ENCODE data around the gene RBCK1. TPM values are rescaled to one million over a fixed set of nuclear protein-coding genes. Genes with fewer than 3 reads are reported as not detected.
A peak's percentile ranks its signal among the peaks of the same experiment; 100 is the strongest.
"Not testable (repeated sequence)": the region's sequence is repeated elsewhere in the genome, so short reads cannot be mapped to it uniquely, and the experiment has no call there.

RBCK1 gene
- total and polyA plus RNA-seq, 4 donors = 52.8 to 118 (median 67.0) TPM

DNA sequence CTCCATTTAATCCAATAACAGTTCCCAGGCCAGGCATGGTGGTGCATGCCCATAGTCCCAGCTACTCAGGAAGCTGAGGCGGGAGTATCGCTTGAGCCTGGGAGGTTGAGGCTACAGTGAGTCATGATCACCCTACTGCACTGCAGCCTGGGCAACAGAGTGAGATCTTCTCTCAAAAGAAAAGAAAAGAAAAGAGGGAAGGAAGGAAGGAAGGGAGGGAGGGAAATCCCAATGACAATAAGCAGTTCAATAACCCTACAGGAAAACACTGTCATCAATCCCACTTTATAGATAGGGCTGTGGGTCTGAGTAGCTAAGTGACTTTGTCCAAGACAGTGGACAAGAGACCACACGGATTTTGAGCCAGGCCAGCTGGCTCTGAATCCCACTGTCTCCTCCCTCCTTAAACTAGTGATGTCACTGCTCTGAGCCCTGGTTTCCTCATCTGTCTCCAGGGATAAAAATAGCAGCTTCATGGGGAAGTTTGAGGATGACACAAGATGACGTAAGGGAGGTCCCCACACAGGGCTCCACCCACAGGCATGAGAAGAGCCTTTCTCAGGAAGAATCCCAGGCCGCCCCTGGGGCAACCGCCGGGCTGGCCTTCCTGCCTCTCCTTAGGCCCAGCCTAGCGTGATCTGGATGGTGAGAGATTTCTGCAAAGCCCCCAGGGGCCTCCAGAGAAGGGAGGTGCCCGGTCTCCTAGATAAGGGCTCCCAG, 34.8 kb upstream of the RBCK1 start:
- Histone ChIP-seq H3K9me3 (ENCODE audit: control insufficient read depth, low read length) (no peaks in the 10 kb centered on the region), H3K27me3 (ENCODE audit: control insufficient read depth in 1 of 2, insufficient read depth in 2 of 2, low read length in 1 of 2) (no peaks in the 10 kb centered on the region), H3K4me1 (ENCODE audit: control insufficient read depth in 1 of 2, insufficient read depth in 2 of 2, low read length in 2 of 2) (no peaks in the 10 kb centered on the region), H3K4me3 (ENCODE audit: low read length in 2 of 2) (no peak overlapping the region), H3K36me3 (ENCODE audit: control insufficient read depth in 1 of 2, insufficient read depth in 2 of 2, low read length in 1 of 2) (no peaks in the 10 kb centered on the region), H3K27ac (ENCODE audit: low read depth in 1 of 2, low read length in 2 of 2) (no peak overlapping the region)
- ATAC-seq (ENCODE audit: low FRiP score) = no peak
- intact Hi-C loops (cut with DNase I) = no loop called here
- 79 to 80% methylated on average over 9 of the region's 9 CpGs for WGBS, 2 donors
- peak in 1 of 2 donors; percentile 72 for DNase-seq

DNA sequence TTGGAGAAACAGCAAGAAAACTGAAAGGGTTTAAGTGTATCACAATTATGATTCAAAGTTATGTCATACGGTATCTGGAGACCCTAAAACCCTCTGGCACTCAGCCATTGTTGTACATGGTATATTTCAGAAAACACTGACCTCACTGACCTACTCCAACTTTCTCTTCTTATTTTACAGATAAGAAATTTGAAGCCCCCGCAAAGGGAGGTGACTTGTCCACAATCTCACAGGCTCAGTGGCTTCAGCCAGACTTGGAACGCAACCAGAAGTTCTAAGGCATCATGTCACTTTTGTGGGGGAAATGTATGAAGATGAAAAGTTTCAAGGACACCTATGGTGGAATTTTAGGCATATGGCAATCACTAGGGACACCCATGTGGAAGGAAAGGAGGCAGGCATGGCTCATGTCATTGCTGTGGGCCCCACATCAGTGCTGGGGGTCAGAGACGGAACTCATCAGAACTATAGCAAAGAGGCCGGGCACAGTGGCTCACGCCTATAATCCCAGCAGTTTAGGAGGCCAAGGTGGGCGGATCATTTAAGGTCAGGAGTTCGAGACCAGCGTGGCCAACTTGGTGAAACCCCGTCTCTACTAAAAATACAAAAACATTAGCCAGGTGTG, 32.7 kb upstream of the RBCK1 start:
- no peak overlapping the region for H3K27ac ChIP-seq (ENCODE audit: low read depth in 1 of 2, low read length in 2 of 2)
- intact Hi-C loops (cut with DNase I) = no loop called here
- DNase-seq = no peak
- H3K9me3 ChIP-seq (ENCODE audit: control insufficient read depth, low read length) = no peaks in the 10 kb centered on the region
- no peak overlapping the region for H3K4me3 ChIP-seq (ENCODE audit: low read length in 2 of 2)
- no peaks in the 10 kb centered on the region for H3K4me1 ChIP-seq (ENCODE audit: control insufficient read depth in 1 of 2, insufficient read depth in 2 of 2, low read length in 2 of 2)
- H3K27me3 ChIP-seq (ENCODE audit: control insufficient read depth in 1 of 2, insufficient read depth in 2 of 2, low read length in 1 of 2) = no peaks in the 10 kb centered on the region
- no peaks in the 10 kb centered on the region for H3K36me3 ChIP-seq (ENCODE audit: control insufficient read depth in 1 of 2, insufficient read depth in 2 of 2, low read length in 1 of 2)
- WGBS, 2 donors = 81 to 85% methylated on average over 10 of the region's 10 CpGs
- ATAC-seq (ENCODE audit: low FRiP score) = no peak

DNA sequence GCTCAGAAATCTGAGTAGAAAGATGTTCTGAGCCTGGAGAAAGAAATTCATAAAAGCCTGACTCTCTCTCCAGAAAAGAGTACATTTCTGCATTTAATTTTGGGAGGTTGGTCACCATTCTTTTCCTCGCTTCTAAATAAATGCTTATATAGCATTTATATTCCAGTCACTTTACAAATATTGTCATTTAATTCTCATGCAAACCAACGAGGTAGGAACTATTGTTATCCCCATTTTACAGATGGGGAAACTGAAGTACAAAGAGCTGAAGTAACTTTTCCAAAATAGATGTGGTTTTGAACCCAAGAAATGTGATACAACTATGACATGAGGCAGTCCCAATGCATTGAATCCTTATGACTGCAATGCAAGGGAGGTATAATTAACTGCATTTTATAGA, 32.0 kb upstream of the RBCK1 start:
- Histone ChIP-seq H3K36me3 (ENCODE audit: control insufficient read depth in 1 of 2, insufficient read depth in 2 of 2, low read length in 1 of 2) (no peaks in the 10 kb centered on the region), H3K27me3 (ENCODE audit: control insufficient read depth in 1 of 2, insufficient read depth in 2 of 2, low read length in 1 of 2) (no peaks in the 10 kb centered on the region), H3K4me1 (ENCODE audit: control insufficient read depth in 1 of 2, insufficient read depth in 2 of 2, low read length in 2 of 2) (no peaks in the 10 kb centered on the region), H3K4me3 (ENCODE audit: low read length in 2 of 2) (no peak overlapping the region), H3K27ac (ENCODE audit: low read depth in 1 of 2, low read length in 2 of 2) (no peak overlapping the region), H3K9me3 (ENCODE audit: control insufficient read depth, low read length) (no peaks in the 10 kb centered on the region)
- intact Hi-C loops (cut with DNase I) = no loop called here
- ATAC-seq (ENCODE audit: low FRiP score) (no peak), DNase-seq (no peak)
- WGBS, 2 donors = 21 to 36% methylated on average over 2 of the region's 2 CpGs

GRCh38 chr20:376750-377149, 31.3 kb upstream of the RBCK1 start:
- no peaks in the 10 kb centered on the region for H3K9me3 ChIP-seq (ENCODE audit: control insufficient read depth, low read length)
- no peak overlapping the region for H3K27ac ChIP-seq (ENCODE audit: low read depth in 1 of 2, low read length in 2 of 2)
- no peaks in the 10 kb centered on the region for H3K4me1 ChIP-seq (ENCODE audit: control insufficient read depth in 1 of 2, insufficient read depth in 2 of 2, low read length in 2 of 2)
- 71 to 89% methylated on average over 2 of the region's 2 CpGs for WGBS, 2 donors
- H3K4me3 ChIP-seq (ENCODE audit: low read length in 2 of 2) = no peak overlapping the region
- intact Hi-C loops (cut with DNase I) = no loop called here
- ATAC-seq (ENCODE audit: low FRiP score) (no peak), DNase-seq (no peak)
- H3K36me3 ChIP-seq (ENCODE audit: control insufficient read depth in 1 of 2, insufficient read depth in 2 of 2, low read length in 1 of 2) = no peaks in the 10 kb centered on the region
- no peaks in the 10 kb centered on the region for H3K27me3 ChIP-seq (ENCODE audit: control insufficient read depth in 1 of 2, insufficient read depth in 2 of 2, low read length in 1 of 2)

DNA sequence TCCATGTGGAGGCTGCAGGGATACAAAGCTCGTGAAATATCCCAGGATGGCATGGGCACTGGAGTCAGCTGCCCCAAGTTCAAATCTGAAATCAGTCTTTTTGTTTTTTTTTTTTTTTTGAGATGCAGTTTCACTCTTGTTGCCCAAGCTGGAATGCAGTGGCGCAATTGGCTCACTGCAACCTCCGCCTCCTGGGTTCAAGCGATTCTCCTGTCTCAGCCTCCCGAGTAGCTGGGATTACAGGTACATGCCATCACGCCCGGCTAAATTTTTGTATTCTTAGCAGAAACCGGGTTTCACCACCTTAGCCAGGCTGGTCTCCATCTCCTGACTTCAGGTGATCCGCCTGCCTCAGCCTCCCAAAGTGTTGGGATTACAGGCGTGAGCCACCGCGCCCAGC, 30.5 kb upstream of the RBCK1 start:
- H3K4me3 ChIP-seq (ENCODE audit: low read length in 2 of 2); H3K27ac ChIP-seq (ENCODE audit: low read depth in 1 of 2, low read length in 2 of 2); ATAC-seq (ENCODE audit: low FRiP score); DNase-seq; intact Hi-C loops (cut with DNase I); H3K4me1 ChIP-seq (ENCODE audit: control insufficient read depth in 1 of 2, insufficient read depth in 2 of 2, low read length in 2 of 2); H3K27me3 ChIP-seq (ENCODE audit: control insufficient read depth in 1 of 2, insufficient read depth in 2 of 2, low read length in 1 of 2); H3K9me3 ChIP-seq (ENCODE audit: control insufficient read depth, low read length); H3K36me3 ChIP-seq (ENCODE audit: control insufficient read depth in 1 of 2, insufficient read depth in 2 of 2, low read length in 1 of 2): not testable (repeated sequence)
- 86 to 93% methylated on average over 12 of the region's 12 CpGs for WGBS, 2 donors

DNA sequence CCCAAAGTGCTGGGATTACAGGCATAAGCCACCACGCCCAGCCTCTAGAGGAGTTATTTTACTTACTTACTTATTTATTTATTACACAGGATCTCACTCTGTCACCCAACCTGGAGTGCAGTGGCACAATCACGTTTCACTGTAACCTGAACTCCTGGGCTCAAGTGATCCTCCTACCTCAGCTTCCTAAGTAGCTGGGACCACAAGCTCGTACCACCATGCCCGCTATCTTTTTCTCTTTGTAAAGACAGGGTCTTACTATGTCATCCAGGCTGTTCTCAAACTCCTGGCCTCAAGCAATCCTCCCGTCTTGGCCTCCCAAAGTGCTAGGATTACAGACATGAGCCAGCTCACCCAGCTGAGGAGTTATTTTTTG, 29.1 kb upstream of the RBCK1 start:
- no peaks in the 10 kb centered on the region for H3K27me3 ChIP-seq (ENCODE audit: control insufficient read depth in 1 of 2, insufficient read depth in 2 of 2, low read length in 1 of 2)
- H3K4me1 ChIP-seq (ENCODE audit: control insufficient read depth in 1 of 2, insufficient read depth in 2 of 2, low read length in 2 of 2) = no peaks in the 10 kb centered on the region
- H3K9me3 ChIP-seq (ENCODE audit: control insufficient read depth, low read length) = no peaks in the 10 kb centered on the region
- intact Hi-C loops (cut with DNase I) = no loop called here
- DNase-seq (no peak), ATAC-seq (ENCODE audit: low FRiP score) (no peak)
- H3K27ac ChIP-seq (ENCODE audit: low read depth in 1 of 2, low read length in 2 of 2) = no peak overlapping the region
- WGBS, 2 donors = 65 to 78% methylated on average over 5 of the region's 5 CpGs
- H3K4me3 ChIP-seq (ENCODE audit: low read length in 2 of 2) = no peak overlapping the region
- no peaks in the 10 kb centered on the region for H3K36me3 ChIP-seq (ENCODE audit: control insufficient read depth in 1 of 2, insufficient read depth in 2 of 2, low read length in 1 of 2)

GRCh38 chr20:380763-381580, 27.1 kb upstream of the RBCK1 start:
- Histone ChIP-seq H3K27me3 (ENCODE audit: control insufficient read depth in 1 of 2, insufficient read depth in 2 of 2, low read length in 1 of 2) (no peaks in the 10 kb centered on the region), H3K4me3 (ENCODE audit: low read length in 2 of 2) (peak overlapping the region; percentile 28 to 77), H3K27ac (ENCODE audit: low read depth in 1 of 2, low read length in 2 of 2) (no peak overlapping the region), H3K36me3 (ENCODE audit: control insufficient read depth in 1 of 2, insufficient read depth in 2 of 2, low read length in 1 of 2) (no peaks in the 10 kb centered on the region), H3K4me1 (ENCODE audit: control insufficient read depth in 1 of 2, insufficient read depth in 2 of 2, low read length in 2 of 2) (no peaks in the 10 kb centered on the region), H3K9me3 (ENCODE audit: control insufficient read depth, low read length) (no peaks in the 10 kb centered on the region)
- intact Hi-C loops (cut with DNase I) = no loop called here
- DNase-seq (peak; percentile 68 to 85), ATAC-seq (ENCODE audit: low FRiP score) (peak; percentile 28)
- WGBS, 2 donors = 1% methylated on average over 64 to 93 of the region's 93 CpGs

GRCh38 chr20:381581-382290, 26.4 kb upstream of the RBCK1 start:
- ATAC-seq (ENCODE audit: low FRiP score) (peak; percentile 72), DNase-seq (peak; percentile 82 to 86)
- intact Hi-C loops (cut with DNase I) = no loop called here
- no peaks in the 10 kb centered on the region for H3K36me3 ChIP-seq (ENCODE audit: control insufficient read depth in 1 of 2, insufficient read depth in 2 of 2, low read length in 1 of 2)
- H3K9me3 ChIP-seq (ENCODE audit: control insufficient read depth, low read length) = no peaks in the 10 kb centered on the region
- H3K4me3 ChIP-seq (ENCODE audit: low read length in 2 of 2) = peak overlapping the region; percentile 28 to 77
- no peaks in the 10 kb centered on the region for H3K27me3 ChIP-seq (ENCODE audit: control insufficient read depth in 1 of 2, insufficient read depth in 2 of 2, low read length in 1 of 2)
- no peaks in the 10 kb centered on the region for H3K4me1 ChIP-seq (ENCODE audit: control insufficient read depth in 1 of 2, insufficient read depth in 2 of 2, low read length in 2 of 2)
- 1 to 2% methylated on average over 36 to 49 of the region's 49 CpGs for WGBS, 2 donors
- peak overlapping the region in 1 of 2 donors; percentile 19 for H3K27ac ChIP-seq (ENCODE audit: low read depth in 1 of 2, low read length in 2 of 2)

Measured in aorta (tissue), 5 donors.